AG08395 (cell line): Measurements from ENCODE around the gene PAXIP1.
"Not testable (repeated sequence)": the region's sequence is repeated elsewhere in the genome, so short reads cannot be mapped to it uniquely, and the experiment has no call there.

Experiments used
- DNase-seq: peaks from one replicate; pipeline ENCODE4 v3.0.0; 2012; ENCODE audit warnings: mixed read lengths, low spot score

Gene PAXIP1, protein sequence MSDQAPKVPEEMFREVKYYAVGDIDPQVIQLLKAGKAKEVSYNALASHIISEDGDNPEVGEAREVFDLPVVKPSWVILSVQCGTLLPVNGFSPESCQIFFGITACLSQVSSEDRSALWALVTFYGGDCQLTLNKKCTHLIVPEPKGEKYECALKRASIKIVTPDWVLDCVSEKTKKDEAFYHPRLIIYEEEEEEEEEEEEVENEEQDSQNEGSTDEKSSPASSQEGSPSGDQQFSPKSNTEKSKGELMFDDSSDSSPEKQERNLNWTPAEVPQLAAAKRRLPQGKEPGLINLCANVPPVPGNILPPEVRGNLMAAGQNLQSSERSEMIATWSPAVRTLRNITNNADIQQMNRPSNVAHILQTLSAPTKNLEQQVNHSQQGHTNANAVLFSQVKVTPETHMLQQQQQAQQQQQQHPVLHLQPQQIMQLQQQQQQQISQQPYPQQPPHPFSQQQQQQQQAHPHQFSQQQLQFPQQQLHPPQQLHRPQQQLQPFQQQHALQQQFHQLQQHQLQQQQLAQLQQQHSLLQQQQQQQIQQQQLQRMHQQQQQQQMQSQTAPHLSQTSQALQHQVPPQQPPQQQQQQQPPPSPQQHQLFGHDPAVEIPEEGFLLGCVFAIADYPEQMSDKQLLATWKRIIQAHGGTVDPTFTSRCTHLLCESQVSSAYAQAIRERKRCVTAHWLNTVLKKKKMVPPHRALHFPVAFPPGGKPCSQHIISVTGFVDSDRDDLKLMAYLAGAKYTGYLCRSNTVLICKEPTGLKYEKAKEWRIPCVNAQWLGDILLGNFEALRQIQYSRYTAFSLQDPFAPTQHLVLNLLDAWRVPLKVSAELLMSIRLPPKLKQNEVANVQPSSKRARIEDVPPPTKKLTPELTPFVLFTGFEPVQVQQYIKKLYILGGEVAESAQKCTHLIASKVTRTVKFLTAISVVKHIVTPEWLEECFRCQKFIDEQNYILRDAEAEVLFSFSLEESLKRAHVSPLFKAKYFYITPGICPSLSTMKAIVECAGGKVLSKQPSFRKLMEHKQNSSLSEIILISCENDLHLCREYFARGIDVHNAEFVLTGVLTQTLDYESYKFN

DNA sequence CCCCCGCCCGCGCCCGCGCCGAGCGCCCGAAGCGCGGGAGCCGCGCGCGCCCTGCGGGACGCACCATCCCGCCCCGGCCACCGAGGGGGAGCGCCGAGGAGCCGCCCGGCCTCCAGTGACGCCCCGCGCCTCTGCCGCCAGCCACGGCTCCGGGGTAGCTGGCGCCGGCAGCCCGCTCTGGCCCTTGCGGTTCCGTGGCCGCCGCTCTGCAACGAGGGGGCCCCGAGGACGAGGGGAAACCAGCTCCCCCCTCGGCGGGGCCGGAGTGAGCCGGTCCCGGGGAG, at the start of gene PAXIP1:
TSS of gene PAXIP1 (minus strand) at position 33 of the 284 bp plus-strand sequence. CDS start 195 bp downstream, outside the sequence.
- peak; percentile 63 for DNase-seq

DNA sequence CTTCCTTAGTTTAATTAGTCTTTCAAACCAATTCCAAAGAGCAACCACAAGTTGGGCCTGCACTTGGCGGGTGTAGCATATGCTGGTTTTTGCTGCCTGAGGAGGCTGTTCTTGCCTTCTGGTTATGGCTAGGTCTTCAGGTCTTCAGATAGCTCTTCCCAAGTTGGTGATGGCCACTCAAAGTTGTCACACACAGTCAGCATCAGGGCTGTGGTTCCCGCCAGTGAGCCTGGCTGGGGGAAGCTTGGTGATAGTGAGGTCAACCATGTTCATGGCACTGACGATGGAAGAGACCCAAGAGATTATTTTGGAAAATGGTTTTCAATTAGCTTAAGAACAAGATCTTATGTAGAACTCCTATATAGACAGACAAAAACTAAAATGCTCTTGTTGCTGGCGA, 48.4 kb upstream of the PAXIP1 start:
- no peak for DNase-seq

DNA sequence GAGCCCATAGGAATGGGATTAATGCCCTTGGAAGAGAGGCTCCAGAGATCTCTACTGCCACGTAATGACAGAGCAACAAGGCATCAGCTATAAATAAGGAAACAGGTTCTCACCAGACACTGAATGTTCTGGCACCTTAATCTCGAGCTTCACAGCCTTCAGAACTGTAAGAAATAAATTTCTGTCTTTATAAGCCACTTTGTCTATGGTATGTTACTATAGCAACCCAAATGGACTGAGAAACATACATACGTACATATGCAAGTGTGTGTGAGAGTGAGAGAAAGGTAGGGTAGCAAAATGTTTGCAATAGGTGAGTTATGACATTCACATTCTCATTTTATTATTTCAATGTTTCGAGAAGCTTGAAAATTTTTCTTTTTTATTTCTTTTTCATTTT, 45.1 kb upstream of the PAXIP1 start:
- no peak for DNase-seq

DNA sequence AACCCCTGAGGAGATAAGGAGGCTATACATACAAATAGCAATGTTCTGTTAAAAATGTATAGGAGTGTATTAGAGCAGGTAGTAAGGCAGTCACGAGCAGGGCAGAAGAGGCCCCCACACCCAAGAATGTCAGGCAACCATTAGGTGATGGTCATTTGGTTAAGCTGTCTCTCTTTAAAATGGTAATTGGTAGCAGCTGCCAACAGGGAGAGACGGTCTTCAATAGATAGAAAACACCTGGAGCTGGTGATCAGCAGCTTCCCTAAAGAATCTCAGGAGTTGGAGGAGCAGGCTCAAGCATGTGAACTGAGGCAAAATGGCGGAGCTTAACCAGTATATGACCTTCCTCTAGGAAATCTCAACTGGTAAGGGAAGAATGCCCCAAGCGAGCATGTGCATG, 40.8 kb upstream of the PAXIP1 start:
- DNase-seq, result no peak

DNA sequence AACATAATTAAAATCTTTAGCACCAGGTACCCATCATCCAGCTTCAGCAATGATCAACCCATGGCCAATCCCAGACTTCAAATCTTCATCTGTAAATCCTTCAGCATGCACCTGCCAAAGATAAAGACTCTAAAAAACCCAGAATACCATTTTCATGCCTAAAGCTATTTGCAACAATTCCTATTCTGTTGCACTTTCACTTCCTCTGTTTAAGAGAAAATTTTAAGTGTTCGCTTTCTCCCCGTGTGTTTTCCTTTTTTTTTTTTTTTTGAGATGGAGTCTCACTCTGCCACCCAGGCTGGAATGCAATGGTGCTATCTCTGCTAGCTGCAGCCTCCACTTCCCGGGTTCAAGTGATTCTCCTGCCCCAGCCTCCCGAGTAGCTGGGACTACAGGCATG, 35.4 kb upstream of the PAXIP1 start:
- no peak for DNase-seq

DNA sequence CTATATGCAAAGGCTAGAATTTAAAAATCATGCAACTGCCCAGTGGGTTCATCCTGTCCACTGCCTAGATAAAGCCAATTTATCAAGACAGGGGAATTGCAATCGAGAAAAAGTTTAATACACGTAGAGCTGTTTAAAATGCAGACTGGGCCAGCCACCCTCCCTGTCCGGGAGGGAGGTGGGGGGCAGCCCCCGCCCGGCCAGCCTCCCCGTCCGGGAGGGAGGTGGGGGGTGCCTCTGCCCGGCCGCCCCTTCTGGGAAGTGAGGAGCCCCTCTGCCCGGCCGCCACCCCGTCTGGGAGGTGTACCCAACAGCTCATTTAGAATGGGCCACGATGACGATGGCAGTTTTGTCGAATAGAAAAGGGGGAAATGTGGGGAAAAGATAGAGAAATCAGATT, 31.6 kb upstream of the PAXIP1 start:
- not testable (repeated sequence) for DNase-seq

DNA sequence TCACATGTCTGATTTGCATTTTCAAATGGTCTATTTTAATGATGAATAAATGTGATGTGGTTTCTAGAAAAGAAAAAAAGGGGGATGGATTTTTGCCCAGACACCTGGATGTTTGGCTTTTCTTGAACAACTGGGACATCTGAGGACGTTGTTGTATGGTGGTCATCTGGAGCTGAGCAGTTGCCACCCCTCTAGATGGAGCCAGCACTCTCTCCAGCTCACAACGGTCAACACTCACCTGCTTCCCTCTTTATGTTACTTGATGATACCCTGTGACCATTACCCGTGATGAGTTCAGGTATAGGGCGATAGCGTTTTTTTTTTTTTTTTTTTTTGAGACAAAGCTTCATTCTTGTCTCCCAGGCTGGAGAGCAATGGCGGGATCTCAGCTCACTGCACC, 30.1 kb upstream of the PAXIP1 start:
- no peak for DNase-seq

DNA sequence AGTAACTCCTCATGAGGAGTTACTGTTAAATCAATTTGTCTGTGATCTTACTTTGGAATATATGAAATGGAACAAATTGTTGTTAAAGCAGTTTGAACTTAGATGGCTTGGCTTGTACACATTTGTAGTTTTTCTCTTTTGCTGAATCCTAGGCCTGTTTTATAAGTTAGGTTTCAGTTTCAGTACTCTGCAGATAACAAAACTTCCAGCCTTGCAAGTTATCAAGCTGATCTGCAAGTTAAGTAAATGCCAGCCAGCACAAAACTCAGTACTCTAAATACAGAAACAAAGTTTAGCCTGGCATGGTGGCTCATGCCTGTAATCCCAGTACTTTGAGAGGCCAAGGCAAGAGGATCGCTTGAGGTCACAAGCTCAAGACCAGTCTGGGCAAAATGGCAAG, 25.0 kb upstream of the PAXIP1 start:
- no peak for DNase-seq

DNA sequence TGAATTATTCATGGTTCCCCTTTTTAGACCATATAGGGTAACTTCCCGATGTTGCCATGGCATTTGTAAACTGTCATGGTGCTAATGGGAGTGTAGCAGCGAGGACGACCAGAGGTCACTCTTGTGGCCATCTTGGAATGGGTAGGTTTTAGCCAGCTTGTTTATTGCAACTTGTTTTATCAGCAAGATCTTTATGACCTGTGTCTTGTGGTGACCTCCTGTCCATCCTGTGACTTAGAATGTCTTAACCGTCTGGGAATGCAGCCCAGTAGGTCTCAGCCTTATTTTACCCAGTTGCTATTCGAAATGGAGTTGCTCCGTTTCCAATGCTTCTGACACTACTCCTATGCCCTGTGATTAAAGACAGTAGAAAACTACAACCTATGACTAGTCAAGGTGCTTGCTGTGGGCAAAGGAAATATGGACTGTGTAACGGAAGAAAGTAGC, 18.8 kb upstream of the PAXIP1 start:
- DNase-seq, result no peak

DNA sequence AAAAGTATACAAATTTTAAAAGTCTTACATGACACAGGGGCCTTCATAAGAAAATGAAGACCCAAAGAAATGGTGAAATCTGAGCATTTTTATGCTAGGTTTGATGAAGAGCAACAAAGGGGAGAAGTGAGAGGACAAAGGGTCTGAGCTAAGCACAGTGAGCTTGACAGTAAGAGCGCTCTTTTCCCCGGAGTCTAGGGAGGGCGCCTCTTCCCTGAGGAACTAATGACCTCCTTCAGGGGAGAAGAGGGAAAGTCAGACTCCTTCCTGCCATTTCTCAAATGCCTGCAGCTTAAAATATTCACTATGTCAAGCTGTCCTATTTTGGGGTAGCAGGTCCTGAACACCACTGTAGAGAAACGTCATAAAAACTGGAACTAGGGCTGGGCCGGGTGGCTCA, 18.1 kb upstream of the PAXIP1 start:
- no peak for DNase-seq

DNA sequence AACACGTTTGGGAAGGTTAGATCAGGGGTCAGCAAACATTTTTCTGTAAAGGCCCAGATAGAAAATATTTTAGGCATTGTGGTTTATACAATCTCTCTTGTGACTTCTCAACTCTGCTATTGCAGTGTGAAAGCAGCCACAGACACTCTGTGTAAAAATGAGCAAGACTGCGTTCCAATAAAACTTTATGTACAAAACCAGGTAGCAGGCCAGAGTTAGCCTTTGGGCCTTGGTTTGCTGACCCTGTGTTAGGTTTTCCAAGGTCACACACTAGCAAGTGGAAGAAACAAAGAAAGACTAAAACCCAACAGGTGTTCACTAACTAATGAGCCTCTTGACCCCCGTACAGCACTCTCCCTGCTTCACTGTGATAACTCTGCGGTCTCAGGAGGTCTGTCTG, 14.9 kb upstream of the PAXIP1 start:
- no peak for DNase-seq

DNA sequence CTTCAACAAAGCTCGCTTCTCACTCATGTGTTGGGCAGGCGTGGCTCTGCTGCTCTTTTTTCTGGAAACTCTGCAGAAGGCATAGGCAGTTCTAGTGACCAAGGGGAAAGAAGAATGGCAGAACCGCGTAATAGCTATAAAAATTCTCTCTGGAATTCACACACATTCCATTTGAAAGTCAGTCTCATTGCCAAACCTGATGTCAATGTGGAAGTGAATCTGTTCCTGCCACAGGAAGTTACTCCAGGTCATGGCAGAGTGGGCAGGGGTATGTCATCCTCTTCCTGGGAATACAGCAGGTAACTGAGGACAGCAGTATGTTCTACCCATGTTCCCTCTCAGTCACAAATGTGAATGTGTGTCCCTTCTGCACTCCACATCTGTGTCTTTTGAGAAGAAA, 8.2 kb upstream of the PAXIP1 start:
- no peak for DNase-seq

DNA sequence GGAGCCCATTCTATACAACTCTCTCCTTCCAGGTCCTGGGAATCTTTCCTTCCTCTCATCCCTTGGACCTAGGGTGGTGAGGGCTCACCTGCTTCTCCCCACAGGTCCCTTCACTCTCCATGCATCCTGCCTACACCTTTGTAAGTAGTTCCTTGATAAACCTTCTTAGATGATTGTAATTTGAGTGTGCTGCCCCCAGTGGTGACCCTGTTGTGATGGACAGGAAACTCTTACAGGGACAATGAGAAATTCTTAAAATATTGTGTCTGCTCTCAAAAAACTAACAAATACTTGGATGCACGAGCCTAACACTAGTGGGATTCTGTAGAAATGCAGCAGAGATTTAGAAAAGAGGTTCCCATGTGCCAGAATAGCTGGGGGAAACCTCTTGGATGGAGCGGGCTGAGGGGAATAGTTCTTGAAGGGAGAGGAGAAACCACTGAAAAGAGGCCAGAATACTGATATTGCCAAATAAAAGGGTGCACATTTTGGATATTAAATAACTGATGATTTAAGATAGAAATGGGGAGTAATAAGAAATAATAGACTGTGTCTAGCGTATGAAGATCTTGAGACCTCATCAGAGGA, 6.7 kb upstream of the PAXIP1 start:
- no peak for DNase-seq

DNA sequence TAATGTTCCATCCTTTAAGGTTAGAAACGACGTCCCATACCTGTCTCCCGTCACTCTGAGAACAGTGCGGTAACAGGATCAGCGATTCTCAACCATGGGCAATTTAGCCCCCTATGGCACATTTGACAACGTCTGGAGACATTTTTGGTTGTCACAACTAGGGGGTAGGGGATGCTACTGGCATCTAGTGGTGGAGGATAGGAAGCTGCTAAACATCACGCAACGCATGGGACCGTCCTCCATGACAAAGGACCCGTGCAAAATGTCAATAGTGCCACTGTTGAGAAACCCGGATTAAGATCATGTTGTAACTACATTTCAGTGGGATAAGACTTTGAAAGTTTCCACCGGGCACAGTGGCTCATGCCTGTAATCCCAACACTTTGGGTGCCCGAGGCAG, 5.0 kb upstream of the PAXIP1 start:
- DNase-seq, result no peak

DNA sequence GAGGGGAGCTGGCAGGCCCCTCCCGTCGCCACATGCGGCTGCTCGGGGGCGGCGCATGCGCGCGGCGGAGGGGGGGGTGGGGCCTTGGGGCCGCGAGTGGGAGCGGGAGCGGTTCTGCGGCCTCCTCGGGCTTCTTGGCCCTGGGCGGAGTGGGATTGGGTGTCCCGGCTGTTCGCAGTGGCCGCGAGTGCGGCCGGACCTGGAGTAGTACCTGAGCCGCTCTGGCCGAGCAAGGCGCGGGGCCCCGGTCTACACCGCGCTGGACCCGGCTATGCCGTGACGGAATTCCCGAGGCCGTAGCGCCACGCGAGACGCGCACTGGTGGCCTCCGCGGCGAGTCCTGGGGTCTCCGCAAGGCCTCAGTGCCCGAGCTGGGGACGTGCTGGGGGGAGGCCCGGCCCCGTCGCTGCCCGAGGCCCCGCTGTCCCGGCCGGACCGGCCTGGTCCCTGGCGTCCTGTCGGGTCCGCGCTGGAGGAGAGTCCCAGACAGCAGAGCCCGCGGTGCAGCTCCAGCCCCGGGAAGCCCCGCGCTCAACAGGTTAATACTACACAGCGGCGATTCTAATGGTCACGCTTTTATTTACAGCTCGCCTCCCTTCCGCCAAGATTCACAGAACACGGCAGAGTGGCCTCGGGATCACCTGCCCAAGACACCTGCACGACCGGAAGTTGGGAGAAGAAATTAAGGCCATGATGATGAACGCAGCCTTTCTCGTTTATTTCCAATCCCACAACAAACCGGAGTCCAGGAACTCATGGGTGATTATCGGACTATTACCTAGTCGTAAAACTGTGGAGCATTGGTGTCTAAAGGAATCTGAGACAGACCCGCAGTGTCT, 671 bp upstream of the PAXIP1 start:
- peak; percentile 99 for DNase-seq

DNA sequence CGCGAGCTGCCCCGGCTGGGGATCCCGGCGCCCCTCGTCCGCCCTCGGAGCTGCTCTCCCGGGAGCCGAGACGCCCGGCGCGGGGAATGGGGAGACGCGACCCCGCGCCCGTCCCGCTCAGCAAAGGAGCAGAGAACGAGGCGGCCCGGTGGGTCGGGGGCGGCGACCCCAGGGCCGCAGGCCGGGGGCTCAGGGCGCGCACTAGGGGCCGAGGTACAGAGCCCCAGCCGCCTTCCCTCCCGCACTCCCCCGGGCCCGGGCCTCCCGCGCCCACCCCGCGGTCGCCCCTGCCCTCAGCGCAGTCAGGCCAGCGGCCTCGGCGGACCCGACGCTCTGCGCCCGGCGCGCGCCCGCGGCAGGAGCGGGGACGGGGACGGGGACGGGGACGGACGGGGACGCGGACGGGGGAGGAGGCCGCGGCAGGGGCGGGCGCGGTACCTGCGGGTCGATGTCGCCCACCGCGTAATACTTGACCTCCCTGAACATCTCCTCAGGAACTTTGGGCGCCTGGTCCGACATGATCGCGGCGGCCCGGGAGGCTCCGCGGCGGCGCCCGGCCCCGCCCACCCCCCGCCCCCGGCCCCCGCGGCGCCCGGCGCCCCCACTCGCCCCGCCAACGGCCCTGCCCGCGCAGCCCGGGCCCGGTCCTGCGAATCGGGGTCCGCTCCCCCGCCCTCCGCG, 373 bp downstream of the PAXIP1 start:
- peak; percentile 23 for DNase-seq

DNA sequence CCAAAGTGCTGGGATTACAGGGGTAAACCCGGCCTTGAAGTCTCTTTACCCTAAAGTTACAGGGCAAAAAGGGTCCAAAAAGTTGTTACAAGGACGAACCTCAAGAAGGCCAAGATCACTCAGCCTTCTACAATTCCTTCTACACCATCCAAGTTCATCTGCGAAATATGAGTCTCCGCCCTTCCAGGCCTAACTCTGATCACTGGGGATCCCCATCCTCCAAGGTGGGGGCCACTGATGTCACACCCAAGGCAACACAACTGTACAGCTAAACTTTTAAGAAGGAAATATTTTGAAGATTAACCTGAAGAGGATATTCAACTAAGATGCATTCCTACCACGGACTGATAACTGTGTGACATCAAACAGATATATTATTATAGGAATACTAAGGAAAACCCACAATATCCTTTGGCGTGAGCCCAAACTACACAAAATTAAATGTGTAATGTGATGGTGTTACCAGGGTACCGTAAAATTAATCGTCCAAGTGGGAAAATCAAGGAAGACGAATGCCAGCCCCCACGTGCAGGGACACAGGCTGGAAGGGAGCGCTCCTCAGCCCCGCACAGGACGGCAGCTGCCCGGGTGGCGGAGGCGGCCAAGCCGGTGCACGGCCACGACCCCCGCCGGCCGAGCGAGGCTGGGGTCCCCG, 1.0 kb downstream of the PAXIP1 start:
- DNase-seq, result no peak

DNA sequence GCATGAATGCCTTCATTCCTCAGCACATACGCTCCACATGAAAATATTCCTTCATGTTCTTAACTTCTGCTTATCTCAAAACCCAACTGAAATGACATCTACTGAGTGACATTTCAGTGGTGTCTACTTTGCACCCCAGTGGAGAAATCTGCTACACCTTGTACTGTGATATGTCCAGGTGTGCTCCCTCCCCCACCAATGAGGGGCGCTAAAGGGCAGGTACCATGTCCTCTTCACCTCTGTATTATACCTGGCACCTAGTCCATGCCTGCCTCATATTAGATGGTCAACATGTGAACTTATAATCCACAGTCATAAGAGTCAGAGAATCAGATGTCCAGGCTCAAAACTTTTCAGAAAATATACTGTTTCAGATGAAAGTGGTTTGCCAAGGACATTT, 2.1 kb downstream of the PAXIP1 start:
- no peak for DNase-seq

DNA sequence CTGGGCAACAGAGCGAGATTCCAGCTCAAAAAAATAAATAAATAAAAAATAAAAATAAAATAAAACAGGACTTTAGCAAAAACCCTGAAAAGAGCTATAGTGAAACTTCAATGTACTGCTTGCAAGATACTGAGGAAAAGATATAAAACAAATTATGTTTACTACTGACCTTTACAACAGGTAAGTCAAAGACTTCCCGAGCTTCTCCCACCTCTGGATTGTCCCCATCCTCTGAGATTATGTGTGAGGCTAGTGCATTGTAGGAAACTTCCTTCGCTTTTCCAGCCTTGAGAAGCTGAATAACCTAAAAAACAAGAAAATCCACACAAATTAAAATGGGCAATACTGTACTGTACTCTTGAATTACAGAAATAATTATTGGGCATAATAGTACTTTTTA, 4.4 kb downstream of the PAXIP1 start:
- DNase-seq, result no peak

DNA sequence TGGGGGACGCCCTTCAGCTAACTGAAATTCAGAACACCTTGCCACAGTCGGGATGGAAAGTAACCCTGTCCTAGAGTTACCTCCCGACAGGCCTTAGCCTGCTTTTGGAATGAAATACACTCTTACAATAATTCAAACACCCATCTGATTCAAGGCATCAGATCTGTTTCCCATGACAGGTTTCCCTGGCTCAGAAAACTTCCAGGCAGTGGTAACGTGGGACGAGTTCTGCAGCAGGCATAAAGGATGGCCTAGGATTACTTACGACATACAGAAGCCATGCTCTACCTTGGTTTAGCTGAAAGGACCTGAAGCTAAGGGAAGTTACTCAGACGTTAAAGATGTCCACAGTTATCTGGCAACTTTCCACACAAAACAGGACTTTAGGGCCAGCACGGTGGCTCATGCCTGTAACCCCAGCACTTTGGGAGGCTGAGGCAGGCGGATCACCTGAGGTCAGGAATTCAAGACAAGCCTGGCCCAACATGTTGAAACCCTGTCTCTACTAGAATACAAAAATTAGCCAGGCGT, 5.0 kb downstream of the PAXIP1 start:
- no peak for DNase-seq
